Measurements from ENCODE around the gene HLA-DOA.

The HLA-DOA gene

GRCh38 chr6:33008944-33009861 lies at the start of gene HLA-DOA:
TSS of gene HLA-DOA (minus strand) at chr6:33009591.
- Mint-ChIP-seq H3K27ac (peak within 1 kb of the TSS; percentile 97), H3K27me3 (no peaks in the 10 kb centered on the region), H3K36me3 (peaks cover 29% of the 10 kb centered on the region), H3K4me3 (peak within 1 kb of the TSS; percentile 99), H3K4me1 (peaks cover 32% of the 10 kb centered on the region), H3K9me3 (no peaks in the 10 kb centered on the region)
- peak; percentile 70 to 80 for DNase-seq (ENCODE audit: low spot score in 2 of 2)
- peak; percentile 96 for ATAC-seq (ENCODE audit: low read depth)

- no peaks in the 10 kb centered on the region for H3K27me3 Mint-ChIP-seq
- H3K27ac Mint-ChIP-seq = peak overlapping the region; percentile 99
- peaks cover 4% of the 10 kb centered on the region for H3K36me3 Mint-ChIP-seq
- DNase-seq (ENCODE audit: low spot score in 2 of 2) (peak in 1 of 2 donors; percentile 57), ATAC-seq (ENCODE audit: low read depth) (peak; percentile 80)
- H3K4me3 Mint-ChIP-seq = peak overlapping the region; percentile 74
- peaks cover 21% of the 10 kb centered on the region for H3K4me1 Mint-ChIP-seq
- H3K9me3 Mint-ChIP-seq = peaks cover 4% of the 10 kb centered on the region
Measured at GRCh38 chr6:33057222-33058150, 48.1 kb upstream of the HLA-DOA start.

- no peaks in the 10 kb centered on the region for H3K9me3 Mint-ChIP-seq
- no peaks in the 10 kb centered on the region for H3K36me3 Mint-ChIP-seq
- DNase-seq (ENCODE audit: low spot score in 2 of 2) = no peak
- peaks cover 25% of the 10 kb centered on the region for H3K4me1 Mint-ChIP-seq
- H3K27ac Mint-ChIP-seq = no peak overlapping the region
- H3K4me3 Mint-ChIP-seq = no peak overlapping the region
- no peaks in the 10 kb centered on the region for H3K27me3 Mint-ChIP-seq
- ATAC-seq (ENCODE audit: low read depth) = no peak
Measured at GRCh38 chr6:33053230-33053629, 43.8 kb upstream of the HLA-DOA start.

GRCh38 chr6:33052627-33053026 lies 43.2 kb upstream of the HLA-DOA start:
- H3K4me3 Mint-ChIP-seq = no peak overlapping the region
- ATAC-seq (ENCODE audit: low read depth) = no peak
- H3K36me3 Mint-ChIP-seq = no peaks in the 10 kb centered on the region
- H3K9me3 Mint-ChIP-seq = no peaks in the 10 kb centered on the region
- no peak for DNase-seq (ENCODE audit: low spot score in 2 of 2)
- no peaks in the 10 kb centered on the region for H3K27me3 Mint-ChIP-seq
- peaks cover 22% of the 10 kb centered on the region for H3K4me1 Mint-ChIP-seq
- H3K27ac Mint-ChIP-seq = no peak overlapping the region

GRCh38 chr6:33050014-33050810 lies 40.8 kb upstream of the HLA-DOA start:
- ATAC-seq (ENCODE audit: low read depth) (peak; percentile 29), DNase-seq (ENCODE audit: low spot score in 2 of 2) (no peak)
- H3K4me3 Mint-ChIP-seq = no peak overlapping the region
- peaks cover 2% of the 10 kb centered on the region for H3K36me3 Mint-ChIP-seq
- no peak overlapping the region for H3K27ac Mint-ChIP-seq
- H3K9me3 Mint-ChIP-seq = no peaks in the 10 kb centered on the region
- H3K27me3 Mint-ChIP-seq = no peaks in the 10 kb centered on the region
- H3K4me1 Mint-ChIP-seq = peaks cover 10% of the 10 kb centered on the region

GRCh38 chr6:33049323-33050013 lies 40.1 kb upstream of the HLA-DOA start:
- peak overlapping the region; percentile 14 for H3K27ac Mint-ChIP-seq
- peaks cover 10% of the 10 kb centered on the region for H3K4me1 Mint-ChIP-seq
- peak overlapping the region; percentile 43 for H3K4me3 Mint-ChIP-seq
- no peak for DNase-seq (ENCODE audit: low spot score in 2 of 2)
- no peaks in the 10 kb centered on the region for H3K27me3 Mint-ChIP-seq
- H3K36me3 Mint-ChIP-seq = peaks cover 2% of the 10 kb centered on the region
- peak; percentile 62 for ATAC-seq (ENCODE audit: low read depth)
- H3K9me3 Mint-ChIP-seq = no peaks in the 10 kb centered on the region

GRCh38 chr6:33040157-33040556 lies 30.8 kb upstream of the HLA-DOA start:
- no peaks in the 10 kb centered on the region for H3K27me3 Mint-ChIP-seq
- DNase-seq (ENCODE audit: low spot score in 2 of 2) = no peak
- peak; percentile 53 for ATAC-seq (ENCODE audit: low read depth)
- peaks cover 10% of the 10 kb centered on the region for H3K36me3 Mint-ChIP-seq
- peaks cover 12% of the 10 kb centered on the region for H3K9me3 Mint-ChIP-seq
- peak overlapping the region; percentile 63 for H3K27ac Mint-ChIP-seq
- no peak overlapping the region for H3K4me3 Mint-ChIP-seq
- H3K4me1 Mint-ChIP-seq = peaks cover 5% of the 10 kb centered on the region

- no peaks in the 10 kb centered on the region for H3K27me3 Mint-ChIP-seq
- H3K9me3 Mint-ChIP-seq = peaks cover 22% of the 10 kb centered on the region
- H3K27ac Mint-ChIP-seq = no peak overlapping the region
- peaks cover 10% of the 10 kb centered on the region for H3K4me1 Mint-ChIP-seq
- ATAC-seq (ENCODE audit: low read depth) (no peak), DNase-seq (ENCODE audit: low spot score in 2 of 2) (no peak)
- H3K4me3 Mint-ChIP-seq = no peak overlapping the region
- H3K36me3 Mint-ChIP-seq = peaks cover 17% of the 10 kb centered on the region
Measured at GRCh38 chr6:33036535-33036934, 27.1 kb upstream of the HLA-DOA start.

- Mint-ChIP-seq H3K36me3 (peaks cover 17% of the 10 kb centered on the region), H3K4me1 (peaks cover 20% of the 10 kb centered on the region), H3K9me3 (peaks cover 18% of the 10 kb centered on the region), H3K27me3 (no peaks in the 10 kb centered on the region), H3K4me3 (no peak overlapping the region), H3K27ac (peak overlapping the region; percentile 51)
- ATAC-seq (ENCODE audit: low read depth) = no peak
- no peak for DNase-seq (ENCODE audit: low spot score in 2 of 2)
Measured at GRCh38 chr6:33034554-33034953, 25.2 kb upstream of the HLA-DOA start.

GRCh38 chr6:33030245-33030644 lies 20.9 kb upstream of the HLA-DOA start:
- Mint-ChIP-seq H3K36me3 (peaks cover 9% of the 10 kb centered on the region), H3K4me3 (peak overlapping the region; percentile 72), H3K9me3 (peaks cover 10% of the 10 kb centered on the region), H3K27ac (peak overlapping the region; percentile 100), H3K4me1 (peaks cover 39% of the 10 kb centered on the region), H3K27me3 (no peaks in the 10 kb centered on the region)
- ATAC-seq (ENCODE audit: low read depth) (no peak), DNase-seq (ENCODE audit: low spot score in 2 of 2) (no peak)

- Mint-ChIP-seq H3K9me3 (peaks cover 6% of the 10 kb centered on the region), H3K4me1 (peaks cover 39% of the 10 kb centered on the region), H3K36me3 (peaks cover 5% of the 10 kb centered on the region), H3K4me3 (peak overlapping the region; percentile 72), H3K27ac (peak overlapping the region; percentile 100), H3K27me3 (no peaks in the 10 kb centered on the region)
- DNase-seq (ENCODE audit: low spot score in 2 of 2) = peak; percentile 80 to 91
- ATAC-seq (ENCODE audit: low read depth) = peak; percentile 79
Measured at GRCh38 chr6:33029328-33030184, 20.2 kb upstream of the HLA-DOA start.

GRCh38 chr6:33028220-33028849 lies 18.9 kb upstream of the HLA-DOA start:
- peaks cover 3% of the 10 kb centered on the region for H3K9me3 Mint-ChIP-seq
- peaks cover 39% of the 10 kb centered on the region for H3K4me1 Mint-ChIP-seq
- H3K27ac Mint-ChIP-seq = peak overlapping the region; percentile 100
- no peaks in the 10 kb centered on the region for H3K27me3 Mint-ChIP-seq
- peaks cover 2% of the 10 kb centered on the region for H3K36me3 Mint-ChIP-seq
- peak; percentile 43 to 51 for DNase-seq (ENCODE audit: low spot score in 2 of 2)
- H3K4me3 Mint-ChIP-seq = peak overlapping the region; percentile 80
- no peak for ATAC-seq (ENCODE audit: low read depth)

Measured in memory B cell (primary cell).